Adrenal gland (tissue), 5 donors: ENCODE results near the gene ASAP2.

ENCODE experiments used
- CTCF ChIP-seq, 6 experiments: fragments of 450-650 bp in 4 of 6; fragments of 200-600 bp in 2 of 6; sonication (generic) in 1 of 6; IDR thresholded peaks; 1 replicate in 5 of 6; 2 replicates in 1 of 6; pipeline versions ENCODE4 v1.5.1 to v1.8.0; 2016 to 2021; ENCODE audit warnings: antibody characterized with exemption in 6 of 6, mild to moderate bottlenecking in 2 of 6, moderate library complexity in 1 of 6
- POLR2A ChIP-seq, 2 donors: fragments of 450-650 bp; IDR thresholded peaks; one replicate each; pipeline ENCODE4 v1.6.1; 2017; ENCODE audit warnings: antibody characterized with exemption in 2 of 2, mild to moderate bottlenecking in 2 of 2, moderate library complexity in 1 of 2
- donor health status: DM: no; HTN: no; CAD: no.

DNA sequence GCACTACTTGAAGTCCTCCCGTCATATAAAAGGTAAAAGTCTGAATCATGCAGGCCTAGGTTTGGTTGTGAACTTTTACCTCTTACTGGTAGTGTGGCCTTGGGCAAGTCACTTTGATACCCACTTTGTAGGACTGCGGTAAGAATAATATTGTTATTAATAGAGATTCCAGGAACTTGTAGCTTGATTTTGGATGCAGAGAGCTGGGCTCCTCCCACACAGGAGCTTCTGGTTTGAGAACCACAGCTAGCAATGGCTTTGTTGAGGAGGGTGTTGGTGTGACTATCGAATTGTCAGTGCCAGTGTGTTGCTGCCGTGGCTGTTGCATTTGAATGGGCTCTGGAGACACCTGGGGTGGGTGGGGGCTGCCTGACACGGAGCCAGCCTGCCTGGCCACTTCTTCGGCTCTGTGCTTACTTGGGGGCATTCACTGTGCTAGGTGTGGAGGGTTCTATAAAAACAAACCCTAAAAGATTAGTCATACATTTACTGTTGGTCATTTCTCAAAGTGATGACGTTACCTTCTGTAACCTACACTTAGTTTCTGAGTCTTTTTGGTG, 38.5 kb downstream of the ASAP2 start:
- TF ChIP-seq CTCF (IDR thresholded peaks at IDR 0.05) (no peak), POLR2A (IDR thresholded peaks at IDR 0.05) (no peak)
